ENCODE measurements around the gene MAGEA12.
"Not testable (repeated sequence)": the region's sequence is repeated elsewhere in the genome, so short reads cannot be mapped to it uniquely, and the experiment has no call there.

MAGEA12 gene

GRCh38 chrX:152733261-152733975 is at the start of gene MAGEA12, which contains the start of gene CSAG1:
Gene MAGEA12 (plus strand): TSS chrX:152733757. CDS start chrX:152736162, 2,405 bp downstream.
Gene CSAG1 (minus strand): TSS chrX:152733721. CDS start chrX:152732460, 1,261 bp downstream.
- DNase-seq (ENCODE audit: low spot score in 2 of 2) (no peak), ATAC-seq (no peak)
- no peaks in the 10 kb centered on the region for H3K36me3 Mint-ChIP-seq
- H3K27ac Mint-ChIP-seq: no peak within 1 kb of the TSS
- H3K4me3 Mint-ChIP-seq: no peak within 1 kb of the TSS
- no peaks in the 10 kb centered on the region for H3K9me3 Mint-ChIP-seq
- no peaks in the 10 kb centered on the region for H3K4me1 Mint-ChIP-seq

GRCh38 chrX:152697952-152698931 is 35.3 kb upstream of the MAGEA12 start, which contains the start of gene MAGEA3:
Gene MAGEA3 (plus strand): TSS chrX:152698794. CDS start chrX:152700833, 2,039 bp downstream.
- not testable (repeated sequence) for H3K4me3 Mint-ChIP-seq, ATAC-seq

GRCh38 chrX:152700390-152700789 is 33.2 kb upstream of the MAGEA12 start:
- H3K27ac Mint-ChIP-seq, ATAC-seq: not testable (repeated sequence)

More at GRCh38 chrX:152697952-152698931, 35.3 kb upstream of the MAGEA12 start, which contains the start of gene MAGEA3:
- not testable (repeated sequence) for H3K27ac Mint-ChIP-seq; H3K36me3 Mint-ChIP-seq; H3K4me1 Mint-ChIP-seq; DNase-seq (ENCODE audit: low spot score in 2 of 2); H3K9me3 Mint-ChIP-seq

DNA sequence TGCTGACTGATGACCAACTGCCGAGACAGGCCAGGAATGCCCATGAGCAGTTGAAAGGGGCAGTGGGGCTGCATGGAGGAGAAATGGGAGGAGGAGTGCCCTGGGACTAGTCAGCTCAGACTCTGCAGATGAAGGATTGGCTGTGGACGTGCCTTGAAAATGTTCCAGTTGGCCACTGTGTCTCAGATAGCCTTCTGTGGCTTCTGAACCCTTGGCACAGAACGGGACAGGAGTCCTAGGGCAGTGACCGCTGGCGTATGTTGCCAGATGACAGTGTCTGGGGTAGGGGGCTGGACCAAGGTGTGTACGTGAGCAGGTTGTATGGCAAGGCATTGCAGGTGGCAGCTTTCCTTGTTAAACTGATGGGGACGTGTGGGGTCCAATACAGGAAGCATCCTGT is 27.1 kb upstream of the MAGEA12 start:
- H3K27ac Mint-ChIP-seq; H3K4me3 Mint-ChIP-seq; H3K4me1 Mint-ChIP-seq; ATAC-seq; H3K9me3 Mint-ChIP-seq; DNase-seq (ENCODE audit: low spot score in 2 of 2); H3K36me3 Mint-ChIP-seq: not testable (repeated sequence)

More at GRCh38 chrX:152700390-152700789, 33.2 kb upstream of the MAGEA12 start:
- not testable (repeated sequence) for H3K4me3 Mint-ChIP-seq; DNase-seq (ENCODE audit: low spot score in 2 of 2); H3K4me1 Mint-ChIP-seq; H3K9me3 Mint-ChIP-seq; H3K36me3 Mint-ChIP-seq

GRCh38 chrX:152709173-152709572 is 24.4 kb upstream of the MAGEA12 start, which contains the start of gene CSAG2:
Gene CSAG2 (minus strand): TSS chrX:152709273. CDS start chrX:152709112, 161 bp downstream.
- DNase-seq (ENCODE audit: low spot score in 2 of 2); H3K36me3 Mint-ChIP-seq; H3K27ac Mint-ChIP-seq; H3K4me1 Mint-ChIP-seq; H3K9me3 Mint-ChIP-seq; H3K4me3 Mint-ChIP-seq; ATAC-seq: not testable (repeated sequence)

DNA sequence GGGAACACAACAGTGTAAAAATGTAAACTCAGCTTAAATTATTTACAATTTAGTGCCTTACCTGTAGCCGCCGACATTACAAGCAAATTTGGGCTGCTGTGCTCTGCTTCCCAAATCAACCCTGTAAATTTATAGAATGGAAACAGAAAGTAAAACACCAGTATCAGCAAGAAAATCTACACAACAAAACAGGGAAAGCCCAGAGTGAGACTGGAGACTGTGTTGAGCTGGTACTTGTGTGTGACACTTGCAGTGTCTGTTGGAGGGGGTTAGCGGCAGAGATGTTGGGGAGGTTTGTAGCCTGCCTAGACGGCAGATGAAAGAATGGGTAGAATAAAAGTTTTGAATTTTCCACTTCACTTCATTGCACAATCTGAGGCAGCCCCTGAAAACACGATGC is 20.4 kb upstream of the MAGEA12 start:
- not testable (repeated sequence) for H3K4me1 Mint-ChIP-seq; H3K36me3 Mint-ChIP-seq; H3K27ac Mint-ChIP-seq; H3K9me3 Mint-ChIP-seq; ATAC-seq; DNase-seq (ENCODE audit: low spot score in 2 of 2); H3K4me3 Mint-ChIP-seq

GRCh38 chrX:152713815-152714787 is 19.5 kb upstream of the MAGEA12 start, which contains the start of gene MAGEA2B:
Gene MAGEA2B (plus strand): TSS chrX:152714628. CDS start chrX:152717107, 2,479 bp downstream.
- not testable (repeated sequence) for H3K4me3 Mint-ChIP-seq; H3K9me3 Mint-ChIP-seq; H3K36me3 Mint-ChIP-seq; ATAC-seq; DNase-seq (ENCODE audit: low spot score in 2 of 2); H3K27ac Mint-ChIP-seq; H3K4me1 Mint-ChIP-seq

GRCh38 chrX:152725409-152725808 is 8.1 kb upstream of the MAGEA12 start:
- DNase-seq (ENCODE audit: low spot score in 2 of 2) (no peak), ATAC-seq (no peak)
- no peaks in the 10 kb centered on the region for H3K36me3 Mint-ChIP-seq
- H3K27ac Mint-ChIP-seq: no peak overlapping the region
- no peaks in the 10 kb centered on the region for H3K4me1 Mint-ChIP-seq
- H3K4me3 Mint-ChIP-seq: no peak overlapping the region
- H3K9me3 Mint-ChIP-seq: no peaks in the 10 kb centered on the region

DNA sequence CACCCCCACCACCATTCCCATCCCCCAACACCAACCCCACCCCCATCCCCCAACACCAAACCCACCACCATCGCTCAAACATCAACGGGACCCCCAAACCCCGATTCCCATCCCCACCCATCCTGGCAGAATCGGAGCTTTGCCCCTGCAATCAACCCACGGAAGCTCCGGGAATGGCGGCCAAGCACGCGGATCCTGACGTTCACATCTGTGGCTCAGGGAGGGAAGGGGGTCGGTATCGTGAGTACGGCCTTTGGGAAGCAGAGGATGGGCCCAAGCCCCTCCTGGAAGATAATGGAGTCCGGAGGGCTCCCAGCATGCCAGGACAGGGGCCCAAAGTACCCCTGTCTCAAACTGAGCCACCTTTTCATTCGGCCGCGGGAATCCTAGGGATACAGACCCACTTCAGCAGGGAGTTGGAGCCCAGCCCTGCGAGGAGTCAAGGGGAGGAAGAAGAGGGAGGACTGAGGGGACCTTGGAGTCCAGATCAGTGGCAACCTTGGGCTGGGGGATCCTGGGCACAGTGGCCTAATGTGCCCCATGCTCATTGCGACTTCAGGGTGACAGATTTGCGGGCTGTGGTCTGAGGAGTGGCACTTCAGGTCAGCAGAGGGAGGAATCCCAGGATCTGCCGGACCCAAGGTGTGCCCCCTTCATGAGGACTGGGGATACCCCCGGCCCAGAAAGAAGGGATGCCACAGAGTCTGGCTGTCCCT is 744 bp downstream of the MAGEA12 start:
- not testable (repeated sequence) for ATAC-seq; DNase-seq (ENCODE audit: low spot score in 2 of 2); H3K36me3 Mint-ChIP-seq; H3K9me3 Mint-ChIP-seq; H3K27ac Mint-ChIP-seq; H3K4me1 Mint-ChIP-seq; H3K4me3 Mint-ChIP-seq

GRCh38 chrX:152735101-152735500 is 1.5 kb downstream of the MAGEA12 start:
- H3K4me1 Mint-ChIP-seq: no peaks in the 10 kb centered on the region
- ATAC-seq (no peak), DNase-seq (ENCODE audit: low spot score in 2 of 2) (no peak)
- no peak overlapping the region for H3K4me3 Mint-ChIP-seq
- H3K36me3 Mint-ChIP-seq: no peaks in the 10 kb centered on the region
- no peak overlapping the region for H3K27ac Mint-ChIP-seq
- H3K9me3 Mint-ChIP-seq: no peaks in the 10 kb centered on the region

DNA sequence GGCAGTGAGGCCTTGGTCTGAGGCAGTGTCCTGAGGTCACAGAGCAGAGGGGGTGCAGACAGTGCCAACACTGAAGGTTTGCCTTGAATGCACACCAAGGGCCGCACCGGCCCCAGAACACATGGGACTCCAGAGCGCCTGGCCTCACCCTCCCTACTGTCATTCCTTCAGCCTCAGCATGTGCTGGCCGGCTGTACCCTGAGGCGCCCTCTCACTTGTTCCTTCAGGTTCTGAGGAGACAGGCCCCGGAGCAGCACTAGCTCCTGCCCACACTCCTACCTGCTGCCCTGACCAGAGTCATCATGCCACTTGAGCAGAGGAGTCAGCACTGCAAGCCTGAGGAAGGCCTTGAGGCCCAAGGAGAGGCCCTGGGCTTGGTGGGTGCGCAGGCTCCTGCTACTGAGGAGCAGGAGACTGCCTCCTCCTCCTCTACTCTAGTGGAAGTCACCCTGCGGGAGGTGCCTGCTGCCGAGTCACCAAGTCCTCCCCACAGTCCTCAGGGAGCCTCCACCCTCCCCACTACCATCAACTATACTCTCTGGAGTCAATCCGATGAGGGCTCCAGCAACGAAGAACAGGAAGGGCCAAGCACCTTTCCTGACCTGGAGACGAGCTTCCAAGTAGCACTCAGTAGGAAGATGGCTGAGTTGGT is 2.4 kb downstream of the MAGEA12 start:
- H3K27ac Mint-ChIP-seq: no peak overlapping the region
- DNase-seq (ENCODE audit: low spot score in 2 of 2) (no peak), ATAC-seq (no peak)
- H3K9me3 Mint-ChIP-seq: no peaks in the 10 kb centered on the region
- no peak overlapping the region for H3K4me3 Mint-ChIP-seq
- H3K4me1 Mint-ChIP-seq: no peaks in the 10 kb centered on the region
- H3K36me3 Mint-ChIP-seq: no peaks in the 10 kb centered on the region

GRCh38 chrX:152736528-152736927 is 3.0 kb downstream of the MAGEA12 start:
- not testable (repeated sequence) for H3K36me3 Mint-ChIP-seq; H3K4me3 Mint-ChIP-seq; DNase-seq (ENCODE audit: low spot score in 2 of 2); H3K27ac Mint-ChIP-seq; H3K4me1 Mint-ChIP-seq; H3K9me3 Mint-ChIP-seq; ATAC-seq

DNA sequence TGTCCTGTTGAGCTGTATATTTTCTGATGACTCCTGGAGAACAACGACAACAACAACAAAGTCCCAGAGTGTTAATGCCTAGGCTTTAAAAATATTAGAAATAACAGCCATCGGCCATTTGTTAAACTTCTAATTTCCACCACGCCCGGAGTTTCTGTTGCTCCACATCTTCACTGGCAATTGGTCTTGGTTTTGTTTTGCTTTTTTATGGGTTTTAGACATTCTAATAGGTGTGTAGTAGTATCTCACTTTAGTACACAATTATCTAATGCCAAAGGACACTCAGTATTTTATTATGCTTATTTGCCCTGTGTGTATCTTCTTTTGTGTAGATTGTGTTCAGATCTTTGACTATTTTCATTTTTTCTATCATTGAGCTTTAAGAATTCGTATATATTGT is 5.0 kb downstream of the MAGEA12 start:
- no peak overlapping the region for H3K4me3 Mint-ChIP-seq
- no peak overlapping the region for H3K27ac Mint-ChIP-seq
- no peaks in the 10 kb centered on the region for H3K9me3 Mint-ChIP-seq
- ATAC-seq: no peak
- H3K4me1 Mint-ChIP-seq: no peaks in the 10 kb centered on the region
- no peaks in the 10 kb centered on the region for H3K36me3 Mint-ChIP-seq
- DNase-seq (ENCODE audit: low spot score in 2 of 2): no peak

Measured in stimulated activated effector memory CD8-positive, alpha-beta T cell treated with anti-CD3 and anti-CD28 coated beads, Interleukin-12 subunit alpha, Interleukin-12 subunit beta, amount 100 ng/mL, for 72 hours (primary cell).